IMR-90 (cell line): ENCODE data around the gene DNAJC13. TPM values are rescaled to one million over a fixed set of nuclear protein-coding genes. Genes with fewer than 3 reads are reported as not detected.

Experiments
- ATAC-seq: fragments of 200-7000 bp; cut with Tn5 transposase; 2 replicates; pipeline ENCODE4 v1.9.1; 2020; ENCODE audit warnings: low read depth, mild to moderate bottlenecking, moderate library complexity
- BruUV-seq: library from RNA; stranded (reverse); fragments of 400-500 nt; replicated peaks from 2 replicates; lab custom pipeline; 2021; lab: Mats Ljungman, UMichigan
- CTCF ChIA-PET: fragments of 300-600 bp; formaldehyde crosslinking; extraction: SDS; loops from one replicate; lab custom pipeline; 2021; ENCODE audit warnings: antibody characterized with exemption; lab: Yijun Ruan, JAX
- POLR2A ChIA-PET: fragments of 300-600 bp; sonication (Branson Sonifier 250); formaldehyde crosslinking; loops from one replicate; lab custom pipeline; 2022; ENCODE audit warnings: antibody characterized with exemption; ENCODE audit not compliant: unreplicated experiment; lab: Charles Lee
- DNase-seq: peaks from one replicate; pipeline ENCODE4 v3.0.0; 2013
- H2AFZ ChIP-seq: replicated peaks from 2 replicates; pipeline ENCODE3; 2013; ENCODE audit warnings: low read length, mild to moderate bottlenecking; ENCODE audit not compliant: poor library complexity
- H2AK5ac ChIP-seq: 2 replicates; pipeline ENCODE4 v1.6.1; 2013; ENCODE audit warnings: low read depth, low read length, inconsistent platforms
- H2AK9ac ChIP-seq: replicated peaks from 2 replicates; pipeline ENCODE3; 2013; ENCODE audit warnings: mild to moderate bottlenecking, low read depth, low read length, moderate library complexity; ENCODE audit not compliant: poor library complexity
- H2BK120ac ChIP-seq: 2 replicates; pipeline ENCODE4 v1.6.1; 2013; ENCODE audit warnings: low read depth, low read length, inconsistent platforms
- H2BK15ac ChIP-seq: 3 replicates; pipeline ENCODE4 v1.6.1; 2013; ENCODE audit warnings: low read depth, low read length, inconsistent platforms
- H2BK20ac ChIP-seq: 2 replicates; pipeline ENCODE4 v1.6.1; 2013; ENCODE audit warnings: low read depth, mild to moderate bottlenecking, inconsistent platforms, low read length, moderate library complexity
- H2BK5ac ChIP-seq: 2 replicates; pipeline ENCODE4 v1.6.1; 2013; ENCODE audit warnings: mild to moderate bottlenecking, low read depth, low read length, inconsistent platforms; ENCODE audit not compliant: poor library complexity, severe bottlenecking
- H3K14ac ChIP-seq: replicated peaks from 2 replicates; pipeline ENCODE4 v1.6.1; 2013; ENCODE audit warnings: low read depth, low read length, inconsistent platforms
- H3K18ac ChIP-seq: 2 replicates; pipeline ENCODE4 v1.6.1; 2013; ENCODE audit warnings: low read depth, low read length, control low read depth
- H3K23ac ChIP-seq: 2 replicates; pipeline ENCODE4 v1.6.1; 2013; ENCODE audit warnings: low read depth, low read length, inconsistent platforms
- H3K27ac ChIP-seq: 2 replicates; pipeline ENCODE4 v1.5.1; 2013; ENCODE audit warnings: mild to moderate bottlenecking, control low read depth, low read length; ENCODE audit not compliant: insufficient read depth
- H3K27me3 ChIP-seq: 2 replicates; pipeline ENCODE4 v1.6.1; 2013; ENCODE audit warnings: low read length; ENCODE audit not compliant: control insufficient read depth, insufficient read depth
- H3K36me3 ChIP-seq: 2 replicates; pipeline ENCODE4 v1.6.1; 2013; ENCODE audit warnings: low read length, mixed read lengths; ENCODE audit not compliant: control insufficient read depth, insufficient read depth
- H3K4ac ChIP-seq: 2 replicates; pipeline ENCODE4 v1.6.1; 2013; ENCODE audit warnings: low read depth, low read length, inconsistent platforms
- H3K4me1 ChIP-seq: 2 replicates; pipeline ENCODE4 v1.6.1; 2013; ENCODE audit warnings: low read length, mixed read lengths; ENCODE audit not compliant: control insufficient read depth, insufficient read depth
- H3K4me2 ChIP-seq: 2 replicates; pipeline ENCODE4 v1.6.1; 2013; ENCODE audit warnings: low read depth, mild to moderate bottlenecking, control low read depth, low read length, moderate library complexity
- H3K4me3 ChIP-seq: 2 replicates; pipeline ENCODE4 v1.5.1; 2013; ENCODE audit warnings: low read depth, mild to moderate bottlenecking, control low read depth, low read length, moderate library complexity; ENCODE audit not compliant: insufficient read depth
- H3K56ac ChIP-seq: 2 replicates; pipeline ENCODE4 v1.6.1; 2013; ENCODE audit warnings: low read length, inconsistent platforms; ENCODE audit not compliant: insufficient read depth; ENCODE audit errors: extremely low read depth
- H3K79me1 ChIP-seq, 2 experiments: 2 replicates each; pipeline ENCODE4 v1.6.1; 2013; ENCODE audit warnings: low read length in 2 of 2, inconsistent platforms in 1 of 2, low read depth in 1 of 2
- H3K9ac ChIP-seq: 2 replicates; pipeline ENCODE4 v1.6.1; 2013; ENCODE audit warnings: low read depth, low read length, control low read depth
- H3K9me1 ChIP-seq: 2 replicates; pipeline ENCODE4 v1.6.1; 2013; ENCODE audit warnings: low read length, inconsistent platforms; ENCODE audit not compliant: insufficient read depth
- H3K9me3 ChIP-seq: 2 replicates; pipeline ENCODE4 v1.6.1; 2013; ENCODE audit warnings: low read length; ENCODE audit not compliant: control insufficient read depth, insufficient read depth
- H4K20me1 ChIP-seq: 2 replicates; pipeline ENCODE4 v1.6.1; 2013; ENCODE audit warnings: low read length, inconsistent platforms; ENCODE audit not compliant: insufficient read depth
- H4K5ac ChIP-seq: 2 replicates; pipeline ENCODE4 v1.6.1; 2013; ENCODE audit warnings: mild to moderate bottlenecking, low read depth, low read length, control low read depth
- H4K8ac ChIP-seq, 2 experiments: 2 replicates each; pipeline ENCODE4 v1.6.1; 2013; ENCODE audit warnings: low read depth in 2 of 2, low read length in 2 of 2, control low read depth in 1 of 2, inconsistent platforms in 1 of 2
- H4K91ac ChIP-seq: 2 replicates; pipeline ENCODE4 v1.6.1; 2013; ENCODE audit warnings: low read depth, low read length, inconsistent platforms; ENCODE audit not compliant: insufficient read depth
- BHLHE40 ChIP-seq: fragments of 150-350 bp; IDR thresholded peaks from 2 replicates; pipeline ENCODE4 v1.6.1; 2016; ENCODE audit warnings: mild to moderate bottlenecking, low read depth, low read length
- CEBPB ChIP-seq: IDR thresholded peaks from 2 replicates; pipeline ENCODE4 v1.6.1; 2012; ENCODE audit warnings: low read depth, low read length, improper control_type of control experiment
- ELK1 ChIP-seq: fragments of 150-350 bp; IDR thresholded peaks from 2 replicates; pipeline ENCODE4 v1.6.1; 2016; ENCODE audit warnings: low read depth, mild to moderate bottlenecking, low read length, moderate library complexity, borderline replicate concordance
- FOS ChIP-seq: fragments of 150-350 bp; IDR thresholded peaks from 2 replicates; pipeline ENCODE4 v1.6.1; 2016; ENCODE audit warnings: low read depth, low read length
- MAFK ChIP-seq: IDR thresholded peaks from 2 replicates; pipeline ENCODE4 v1.6.1; 2012; ENCODE audit warnings: low read depth, low read length, improper control_type of control experiment
- MAZ ChIP-seq: IDR thresholded peaks from 2 replicates; pipeline ENCODE4 v1.6.1; 2012; ENCODE audit warnings: low read depth, mild to moderate bottlenecking, low read length, improper control_type of control experiment, moderate library complexity, borderline replicate concordance
- MXI1 ChIP-seq: IDR thresholded peaks from 2 replicates; pipeline ENCODE4 v1.6.1; 2012; ENCODE audit warnings: low read depth, mild to moderate bottlenecking, low read length, moderate library complexity, borderline replicate concordance
- NFE2L2 ChIP-seq: fragments of 150-350 bp; IDR thresholded peaks from 2 replicates; pipeline ENCODE4 v1.6.1; 2016; ENCODE audit warnings: low read depth, mild to moderate bottlenecking, low read length
- RAD21 ChIP-seq: IDR thresholded peaks from 2 replicates; pipeline ENCODE4 v1.6.1; 2012; ENCODE audit warnings: low read length, improper control_type of control experiment
- RFX5 ChIP-seq: IDR thresholded peaks from 2 replicates; pipeline ENCODE4 v1.8.0; 2012; ENCODE audit warnings: low read depth, mild to moderate bottlenecking, low read length, moderate library complexity
- SMC3 ChIP-seq: fragments of 150-350 bp; IDR thresholded peaks from 2 replicates; pipeline ENCODE4 v1.6.1; 2016; ENCODE audit warnings: low read depth, mild to moderate bottlenecking, antibody characterized with exemption, low read length, moderate library complexity
- USF2 ChIP-seq: fragments of 150-350 bp; IDR thresholded peaks from 2 replicates; pipeline ENCODE4 v1.6.1; 2017; ENCODE audit warnings: mild to moderate bottlenecking, antibody characterized with exemption, low read length, low read depth
- WGBS, 2 experiments: methylation state at CpG; one replicate each; pipeline versions ENCODE4 v1.1.5 to v1.1.7; 2013; ENCODE audit warnings: missing lambda C conversion rate in 2 of 2; ENCODE audit not compliant: insufficient read length in 1 of 2; ENCODE audit errors: extremely low coverage in 2 of 2; 5-methylcytosine and 5-hydroxymethylcytosine counted together
- dilution Hi-C: fragments of 300-500 bp; cut with HindIII; formaldehyde crosslinking; loops from one replicate; pipeline ENCODE4 v1.14.3; 2018; ENCODE audit warnings: low sequenced_read_pairs; ENCODE audit not compliant: unreplicated experiment
- in situ Hi-C: fragments of 300-500 bp; cut with MboI; formaldehyde crosslinking; loops from 3 replicates; pipeline ENCODE4 v1.14.3; 2019; ENCODE audit warnings: low sequenced_read_pairs, inconsistent platforms, mixed read lengths
- intact Hi-C: fragments of 100-400 bp; cut with micrococcal nuclease; formaldehyde crosslinking; loops from 2 replicates; pipeline ENCODE4 v1.10.0; 2022
- polyA plus RNA-seq, 3 experiments: library from polyadenylated mRNA; depleted of rRNA; stranded (reverse); fragments of >200 nt; gene quantifications; 2 replicates each; pipeline ENCODE4 v1.2.3, GENCODE V29; 2012; ENCODE audit warnings: low replicate concordance in 1 of 3
- total RNA-seq: library from RNA; depleted of rRNA; stranded (reverse); fragments of >200 nt; gene quantifications from 2 replicates; pipeline ENCODE4 v1.2.3, GENCODE V29; 2012

The DNAJC13 gene
- total and polyA plus RNA-seq, 2 of the 4 experiments (the other 2 are of a cell fraction) = 16.4 to 48.6 TPM

GRCh38 chr3:132443421-132443820, 26.1 kb downstream of the DNAJC13 start:
- peak overlapping the region; percentile 96; the same call in 1 of the 2 replicates for H3K27ac ChIP-seq
- H3K18ac ChIP-seq = peak overlapping the region; percentile 35; the same call in 1 of the 2 replicates
- in situ Hi-C loops = loop anchor here (25.0 kb wide), 2 partner anchors 844 to 1481 kb away; no protein-coding TSS in a partner anchor
- CTCF ChIA-PET = interaction anchor here (0.6 kb wide), 1 partner anchor 22 kb away, joined by 4 read pairs; no protein-coding TSS in a partner anchor
- POLR2A ChIA-PET = no interaction called here
- H2AK9ac ChIP-seq = no peak overlapping the region
- no peak overlapping the region for H3K9ac ChIP-seq
- H3K9me1 ChIP-seq = 0 out of 2 replicates have a peak, but pooled peaks cover 2% of the 10 kb centered on the region
- peaks cover 9% of the 10 kb centered on the region for H3K4me1 ChIP-seq
- no peak overlapping the region for H3K4me3 ChIP-seq
- no TSS peak for BruUV-seq
- no peak overlapping the region for H3K4me2 ChIP-seq
- H4K8ac ChIP-seq = peak overlapping the region; percentile 67 to 86; a peak in 3 of 4 replicates
- ATAC-seq = no peak
- no peaks in the 10 kb centered on the region for H3K36me3 ChIP-seq
- H3K14ac ChIP-seq = peak overlapping the region; percentile 67; the same call in 1 of the 2 replicates
- TF ChIP-seq SMC3 (no peak), FOS (no peak), CEBPB (no peak), MAFK (no peak), ELK1 (no peak), USF2 (no peak), RAD21 (no peak), MXI1 (no peak), NFE2L2 (no peak), RFX5 (no peak), MAZ (no peak), BHLHE40 (no peak)
- no CpG with 5 or more reads among the region's 5 CpGs for WGBS, 2 experiments
- H4K20me1 ChIP-seq = no peaks in the 10 kb centered on the region
- H4K5ac ChIP-seq = peak overlapping the region; percentile 42; the same call in 1 of the 2 replicates
- no peaks in the 10 kb centered on the region for H3K9me3 ChIP-seq
- intact Hi-C loops = no loop called here
- no peaks in the 10 kb centered on the region for H3K27me3 ChIP-seq
- peak overlapping the region; percentile 93 for H2BK20ac ChIP-seq
- no peak overlapping the region for H2AFZ ChIP-seq
- peak overlapping the region; percentile 6; the same call in 1 of the 2 replicates for H3K56ac ChIP-seq
- H2BK5ac ChIP-seq = peak overlapping the region; percentile 90
- H2AK5ac ChIP-seq = peak overlapping the region; percentile 51; the same call in 1 of the 2 replicates
- 0 out of 3 replicates have a peak overlapping the region, but pooled peaks have one; percentile 80 for H2BK15ac ChIP-seq
- peak overlapping the region; percentile 92; the same call in 1 of the 2 replicates for H3K23ac ChIP-seq
- dilution Hi-C loops = no loop called here
- DNase-seq = no peak
- peak overlapping the region; percentile 88 for H4K91ac ChIP-seq
- H3K4ac ChIP-seq = peak overlapping the region; percentile 93
- H2BK120ac ChIP-seq = peak overlapping the region; percentile 95
- H3K79me1 ChIP-seq = peaks cover 24 to 43% of the 10 kb centered on the region in 2 experiments
